Measurements from ENCODE around the gene COLEC12.

GRCh38 chr18:318791-319291 lies 181.7 kb downstream of the COLEC12 start:
- TF ChIP-seq, protein P1, sequence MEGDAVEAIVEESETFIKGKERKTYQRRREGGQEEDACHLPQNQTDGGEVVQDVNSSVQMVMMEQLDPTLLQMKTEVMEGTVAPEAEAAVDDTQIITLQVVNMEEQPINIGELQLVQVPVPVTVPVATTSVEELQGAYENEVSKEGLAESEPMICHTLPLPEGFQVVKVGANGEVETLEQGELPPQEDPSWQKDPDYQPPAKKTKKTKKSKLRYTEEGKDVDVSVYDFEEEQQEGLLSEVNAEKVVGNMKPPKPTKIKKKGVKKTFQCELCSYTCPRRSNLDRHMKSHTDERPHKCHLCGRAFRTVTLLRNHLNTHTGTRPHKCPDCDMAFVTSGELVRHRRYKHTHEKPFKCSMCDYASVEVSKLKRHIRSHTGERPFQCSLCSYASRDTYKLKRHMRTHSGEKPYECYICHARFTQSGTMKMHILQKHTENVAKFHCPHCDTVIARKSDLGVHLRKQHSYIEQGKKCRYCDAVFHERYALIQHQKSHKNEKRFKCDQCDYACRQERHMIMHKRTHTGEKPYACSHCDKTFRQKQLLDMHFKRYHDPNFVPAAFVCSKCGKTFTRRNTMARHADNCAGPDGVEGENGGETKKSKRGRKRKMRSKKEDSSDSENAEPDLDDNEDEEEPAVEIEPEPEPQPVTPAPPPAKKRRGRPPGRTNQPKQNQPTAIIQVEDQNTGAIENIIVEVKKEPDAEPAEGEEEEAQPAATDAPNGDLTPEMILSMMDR (IDR thresholded peaks at IDR 0.05), result no peak
- no peak for TF ChIP-seq POLR2A (IDR thresholded peaks at IDR 0.05)

Measured in thyroid gland (tissue), 4 donors.